GM21367 (cell line): ENCODE measurements around the gene CIROP.

Source experiments
- ATAC-seq: cut with Tn5 transposase; IDR thresholded peaks from one replicate; pipeline ENCODE4 v1.9.1; 2021; ENCODE audit not compliant: unreplicated experiment

Gene CIROP

DNA sequence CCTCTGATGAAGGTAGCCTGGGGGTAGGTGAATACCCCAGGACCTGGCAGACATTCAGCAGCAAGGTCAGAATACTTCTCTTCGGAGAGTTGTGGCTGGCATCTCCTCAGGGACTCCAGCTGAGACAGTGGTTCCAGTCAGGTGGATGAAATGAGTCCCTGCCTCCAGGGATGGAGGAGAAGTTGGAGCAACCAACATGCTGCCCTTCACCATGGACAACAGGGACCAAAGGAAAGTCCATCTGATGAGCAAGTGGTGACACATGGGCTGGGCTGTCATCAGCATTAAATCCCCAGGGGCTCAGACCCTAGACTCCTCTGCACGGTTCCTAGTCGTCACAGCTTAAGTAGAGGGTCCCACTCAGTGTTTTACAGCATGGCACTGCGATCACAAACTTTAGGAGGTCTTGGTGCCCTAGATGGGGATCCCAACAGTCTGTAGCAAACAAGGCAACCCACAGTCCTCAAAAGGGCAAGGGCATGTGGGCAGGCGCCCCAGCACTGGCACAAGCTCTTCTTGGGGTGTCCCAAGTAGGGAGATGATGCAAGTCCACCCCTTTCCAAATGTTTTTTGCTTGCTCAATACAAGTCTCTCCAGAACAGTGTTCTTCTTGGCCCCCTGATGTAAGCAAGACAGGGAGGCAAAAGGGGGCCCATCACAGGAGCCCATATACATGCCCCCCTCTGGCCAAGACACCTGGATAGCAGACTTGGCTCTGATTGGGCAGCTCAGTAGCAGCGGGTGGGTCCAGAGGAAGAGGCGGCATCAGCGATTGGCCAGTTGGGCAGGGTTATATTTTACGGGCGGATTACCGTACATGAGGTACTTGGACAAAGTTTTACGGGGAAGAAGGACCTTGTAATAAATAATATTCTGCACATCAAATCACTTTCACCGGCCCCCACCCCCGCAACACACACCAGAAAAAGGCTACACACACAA lies 36.7 kb downstream of the CIROP start:
- ATAC-seq: no peak

DNA sequence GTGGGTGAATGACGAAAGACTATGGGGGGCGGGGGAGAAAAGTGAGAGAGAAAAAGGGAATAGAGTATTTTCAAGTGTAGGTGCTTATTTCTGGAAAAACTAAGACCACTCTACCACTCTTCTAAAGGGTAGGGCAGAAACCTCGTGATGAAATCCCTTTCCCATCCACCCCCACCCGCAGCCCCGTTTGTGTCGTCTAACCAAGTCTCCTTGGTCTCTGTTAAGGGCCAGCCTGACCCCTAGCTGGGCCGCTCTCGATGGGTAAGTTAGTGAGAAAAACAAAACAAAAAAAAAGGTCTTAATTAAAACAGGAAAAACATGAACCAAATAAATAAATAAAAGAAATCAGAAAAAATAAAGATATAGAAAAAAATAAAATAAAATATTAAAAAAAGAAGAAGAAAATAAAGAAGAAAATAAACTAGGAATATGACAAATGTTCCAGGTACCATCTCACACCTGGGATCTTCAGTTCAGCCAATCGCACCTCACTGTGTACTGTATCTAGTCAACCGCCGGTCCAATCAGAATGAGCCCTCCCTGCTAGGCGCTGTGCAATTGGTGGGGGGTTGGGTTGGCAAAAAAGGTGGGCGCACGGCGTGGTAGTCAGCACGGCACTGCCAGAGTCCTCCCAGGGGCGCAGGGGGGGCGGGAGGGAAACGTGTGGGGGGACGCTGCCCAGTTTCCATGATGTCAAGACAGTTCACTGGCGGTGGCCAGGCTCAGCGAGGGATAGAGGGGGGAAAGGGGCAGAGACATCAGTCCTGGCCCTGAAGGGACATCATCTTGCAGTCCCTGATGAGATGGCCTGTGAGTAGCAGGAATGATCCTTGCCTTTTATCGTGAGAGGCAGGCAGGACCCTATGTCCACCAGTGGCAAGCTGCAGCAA lies 37.7 kb downstream of the CIROP start:
- no peak for ATAC-seq

DNA sequence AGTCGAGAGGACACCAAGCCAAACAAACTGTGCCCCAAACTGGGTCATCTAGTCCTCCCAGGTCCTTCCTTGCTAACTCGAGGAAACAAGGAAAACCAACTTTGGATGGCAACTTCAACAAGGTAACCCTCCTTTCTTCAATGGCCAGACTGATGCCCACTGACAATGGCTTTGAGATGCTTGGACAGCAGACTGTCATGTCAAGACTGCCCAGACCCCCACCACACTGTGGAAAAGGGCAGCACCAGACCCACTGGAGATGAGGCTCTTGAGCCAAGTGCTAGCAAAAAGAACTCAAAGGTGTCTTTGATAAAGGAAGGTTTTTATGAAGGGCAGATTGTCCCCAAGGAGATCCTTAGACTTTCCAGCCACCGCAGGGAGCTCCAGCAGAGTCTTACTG lies 38.4 kb downstream of the CIROP start:
- ATAC-seq: no peak

GRCh38 chr14:23063601-23064000 lies 41.2 kb downstream of the CIROP start:
- ATAC-seq: no peak

DNA sequence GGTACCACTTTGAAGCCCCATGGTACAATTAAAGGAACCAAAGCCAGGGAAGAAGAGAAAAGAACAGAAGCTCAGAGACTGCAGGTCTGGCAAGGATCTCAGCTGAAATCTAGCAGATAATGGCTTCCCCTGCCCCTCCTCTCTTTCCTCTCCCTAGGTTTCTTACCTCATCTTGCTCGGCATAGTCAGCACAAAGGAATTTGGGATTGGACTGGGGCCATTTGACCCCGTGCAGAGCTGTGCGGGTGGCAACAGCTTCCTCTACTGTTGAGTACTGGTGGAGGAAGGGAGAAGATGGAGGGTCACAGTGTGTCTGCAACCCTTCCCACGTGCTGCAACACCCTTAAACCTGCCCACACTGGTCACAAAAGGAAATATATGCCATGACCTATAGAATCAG lies 42.8 kb downstream of the CIROP start:
- ATAC-seq: no peak

DNA sequence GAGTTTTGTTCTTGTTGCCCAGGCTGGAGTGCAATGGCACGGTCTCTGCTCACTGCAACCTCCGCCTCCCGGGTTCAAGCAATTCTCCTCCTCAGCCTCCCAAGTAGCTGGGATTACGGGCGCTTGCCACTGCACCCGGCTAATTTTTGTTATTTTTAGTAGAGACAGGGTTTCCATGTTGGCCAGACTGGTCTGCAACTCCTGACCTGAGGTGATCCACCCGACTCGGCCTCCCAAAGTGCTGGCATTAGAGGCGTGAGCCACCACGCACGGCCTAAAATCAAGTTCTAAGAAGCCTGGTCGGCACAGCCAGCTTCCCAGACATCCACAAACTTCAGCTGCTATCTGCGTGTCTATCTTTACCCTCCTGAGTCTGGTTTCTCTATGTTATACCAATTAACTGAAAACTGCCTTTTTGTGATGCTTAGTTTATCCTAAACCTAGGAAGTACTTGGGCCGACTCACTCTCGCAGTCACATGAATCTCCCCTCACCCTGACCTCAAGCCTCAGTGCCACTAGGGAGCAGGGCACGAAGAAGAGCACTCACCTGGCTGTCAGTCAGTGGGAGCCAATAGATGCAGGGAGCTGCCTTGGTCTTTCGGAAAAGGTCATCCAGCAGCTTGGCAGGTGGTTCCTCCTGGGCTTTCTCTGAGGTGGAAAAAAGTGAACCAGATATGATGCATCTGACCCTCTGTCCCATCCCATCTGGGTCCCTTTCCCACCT lies 44.1 kb downstream of the CIROP start:
- ATAC-seq: no peak

DNA sequence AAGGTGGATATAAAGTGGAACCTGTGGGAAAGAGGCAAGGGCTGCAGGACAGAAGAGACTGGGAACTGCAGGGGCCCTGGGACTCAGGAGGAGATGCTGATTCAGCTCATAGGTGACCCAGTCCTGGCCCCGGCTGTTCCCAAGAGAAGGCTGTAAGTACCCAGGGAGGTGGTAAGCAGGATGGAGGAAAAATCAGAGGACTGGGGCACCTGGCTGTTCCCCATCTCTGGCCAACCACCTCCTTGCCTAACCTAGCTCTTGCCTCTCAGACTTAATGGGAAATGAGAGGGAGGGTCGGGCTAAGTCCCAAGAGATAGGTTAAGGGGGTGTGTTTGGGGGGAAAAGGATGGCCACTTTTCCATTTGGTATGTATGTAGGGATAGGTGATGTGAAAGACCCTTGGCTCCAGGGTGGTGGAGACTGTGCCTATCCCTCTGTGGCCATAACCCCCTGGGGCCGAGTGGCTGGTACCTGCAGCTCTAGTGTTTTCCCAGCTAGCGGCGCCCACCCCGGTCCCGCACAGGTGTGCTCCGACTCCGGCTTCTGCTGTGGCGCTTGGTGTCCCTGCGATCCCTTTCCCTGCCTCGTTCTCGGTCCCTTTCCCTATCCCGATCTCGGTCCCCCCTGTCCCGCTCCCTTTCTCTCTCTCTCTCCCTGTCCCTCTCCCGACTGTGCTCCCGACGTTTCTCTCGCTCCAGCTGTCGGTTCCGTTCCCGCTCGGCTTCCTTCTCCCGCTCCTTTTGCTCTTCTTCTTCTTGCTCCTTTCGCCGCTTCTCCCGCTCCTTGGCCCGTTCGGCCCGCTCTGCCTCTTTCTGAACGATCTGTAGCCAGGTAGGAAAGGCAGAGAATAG lies 45.9 kb downstream of the CIROP start:
- ATAC-seq: no peak

DNA sequence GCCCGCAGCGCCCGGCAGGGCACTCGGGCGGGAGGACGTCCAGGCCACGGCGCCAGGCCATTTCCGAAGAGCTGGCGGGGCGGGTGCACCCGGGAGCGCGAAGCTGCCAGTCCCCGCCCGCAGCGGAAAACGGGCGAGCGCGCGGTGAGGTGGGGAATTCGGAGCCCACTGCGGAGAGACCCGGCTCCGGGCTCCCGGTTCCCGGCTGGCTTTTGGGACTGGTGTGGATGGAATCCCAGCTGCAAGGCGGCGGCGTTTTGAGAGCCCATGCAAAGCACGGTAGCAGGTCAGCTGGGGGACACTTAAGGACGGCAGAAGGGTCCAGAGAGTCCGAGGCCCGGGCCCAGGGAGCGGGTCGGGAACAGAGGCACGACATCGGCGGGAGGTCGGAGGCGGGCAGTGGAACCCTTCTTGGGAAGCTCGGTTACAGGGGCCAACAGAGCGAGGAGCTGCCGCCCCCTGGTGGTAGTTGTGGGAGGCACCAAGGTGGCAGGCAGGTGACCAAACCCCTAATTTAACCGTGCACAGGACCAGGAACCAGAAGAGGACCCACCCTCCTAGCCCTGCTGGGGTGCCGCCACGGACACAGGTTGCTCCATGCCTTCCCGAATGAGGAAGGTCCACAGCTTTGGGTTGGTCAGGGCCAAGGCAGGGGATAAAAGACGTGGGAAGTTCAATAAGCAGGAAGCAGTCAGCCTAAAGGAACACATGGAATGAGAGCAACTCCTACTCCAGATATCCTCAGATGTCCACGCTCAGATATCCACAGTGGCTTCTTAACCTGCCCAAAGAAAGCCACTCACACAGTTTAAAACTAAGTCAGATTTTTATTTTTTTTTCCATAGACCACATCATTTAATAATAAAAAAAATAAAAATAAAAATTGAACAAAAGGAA lies 46.8 kb downstream of the CIROP start:
- peak; percentile 62 for ATAC-seq

DNA sequence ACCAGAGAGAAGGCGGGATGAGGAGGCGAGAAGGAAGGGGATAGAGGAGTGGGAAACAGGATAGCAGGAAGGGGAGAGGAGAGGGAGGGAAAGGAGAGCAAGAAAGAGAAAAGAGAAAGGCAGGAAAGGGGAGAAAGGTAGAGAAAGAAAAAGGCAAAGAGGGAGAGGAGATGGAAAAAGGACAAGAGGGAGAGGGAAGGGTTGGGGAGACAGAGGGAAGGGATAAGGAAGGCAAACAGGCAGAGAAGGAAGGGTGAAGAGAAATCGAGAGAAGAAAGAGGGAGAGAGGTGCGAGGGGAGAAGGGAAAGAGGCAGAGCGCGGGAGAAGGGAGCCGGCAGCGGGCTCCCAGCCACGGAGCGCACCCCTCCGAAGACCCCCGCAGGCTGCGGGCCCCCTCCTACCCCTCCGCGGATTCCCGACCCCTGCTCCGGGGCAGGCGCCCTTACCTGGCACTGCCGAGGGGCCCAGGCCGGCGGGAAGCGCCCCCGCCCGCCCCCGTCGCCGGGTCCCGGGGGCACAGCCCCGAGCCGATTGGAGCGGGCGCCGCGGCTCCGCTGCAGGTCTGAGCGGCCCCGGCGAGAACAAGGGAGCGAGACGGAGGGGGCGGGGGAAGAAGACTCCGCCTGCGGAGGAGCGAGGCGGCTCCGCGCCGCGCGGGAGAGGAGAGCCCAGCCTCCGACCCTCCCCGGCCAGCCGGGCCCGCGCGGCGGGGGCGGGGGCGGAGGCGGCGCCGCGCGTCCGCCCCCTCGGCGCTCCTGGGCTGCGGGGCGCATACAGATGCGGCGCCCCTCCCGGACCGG lies 47.6 kb downstream of the CIROP start, which contains the start of gene CDH24:
Gene CDH24 (minus strand): TSS at position 565 of the 801 bp plus-strand sequence. CDS start 1,787 bp downstream, outside the sequence.
- ATAC-seq: peak; percentile 47

GRCh38 chr14:23056145-23056955 lies 48.4 kb downstream of the CIROP start:
- ATAC-seq: peak; percentile 42

DNA sequence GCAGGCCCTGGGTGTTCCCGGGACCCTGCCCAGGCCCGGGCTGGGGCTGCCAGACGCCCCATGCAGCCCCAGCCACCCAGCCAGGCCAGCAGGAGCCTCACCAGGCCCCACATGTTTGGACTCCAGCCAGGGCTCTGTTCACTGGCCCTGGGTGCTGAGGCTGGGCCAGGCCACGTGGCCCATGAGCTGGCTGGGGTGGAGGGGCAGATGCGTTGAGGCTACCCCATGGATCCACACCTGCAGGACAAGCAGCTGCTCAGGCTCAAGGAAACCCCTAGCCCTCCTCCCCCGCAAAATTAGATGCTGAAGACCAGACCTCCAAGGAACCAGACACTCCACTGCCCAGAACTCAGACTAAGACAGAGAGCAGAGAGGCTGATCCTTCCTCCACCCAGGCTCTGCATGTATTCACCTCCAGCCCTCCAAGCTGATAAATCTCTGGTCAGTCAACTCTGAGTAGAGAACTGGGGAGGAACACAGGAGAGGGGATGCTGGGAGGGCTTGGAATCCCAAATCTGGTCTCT lies 49.1 kb downstream of the CIROP start:
- no peak for ATAC-seq

- no peak for ATAC-seq
These were observed 49.6 kb downstream of the CIROP start for GRCh38 chr14:23055147-23055550.

DNA sequence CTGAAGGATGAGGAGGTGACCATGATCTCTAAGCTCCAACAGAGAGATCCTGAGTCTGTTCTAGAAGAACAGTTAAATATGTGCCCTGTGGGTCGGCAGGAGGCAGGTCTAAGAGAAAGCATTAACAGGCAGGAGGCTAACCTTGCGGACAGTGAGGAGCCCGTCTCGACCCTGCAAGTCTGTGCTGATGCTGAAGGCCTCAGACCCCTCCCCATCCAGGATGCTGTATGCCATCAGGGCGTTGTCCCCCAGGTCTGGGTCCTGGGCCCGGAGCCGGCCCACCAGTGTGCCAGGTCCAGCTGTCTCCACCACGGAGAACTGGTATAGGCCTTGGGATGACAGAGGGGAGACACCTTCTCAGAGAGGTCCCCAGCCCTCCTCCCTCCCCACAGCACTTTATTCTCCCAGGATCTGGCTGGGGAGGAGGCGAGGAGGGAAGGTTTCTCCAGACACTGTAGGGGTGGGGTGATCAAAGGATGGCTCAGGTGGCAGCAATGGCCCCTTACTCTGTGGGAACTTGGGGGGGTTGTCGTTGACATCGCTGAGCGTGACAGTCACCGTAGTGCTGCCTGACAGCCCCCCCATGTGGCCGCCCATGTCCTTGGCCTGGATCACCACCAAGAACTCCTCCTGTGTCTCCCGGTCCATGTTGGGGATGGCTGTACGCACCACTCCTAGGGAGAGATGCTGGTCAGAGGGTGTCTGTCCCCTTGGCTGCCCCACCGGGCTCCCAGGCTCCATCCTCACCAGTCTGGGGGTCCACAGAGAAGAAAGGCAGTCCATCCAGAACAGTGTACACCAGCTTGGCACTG lies 50.6 kb downstream of the CIROP start:
- no peak for ATAC-seq

DNA sequence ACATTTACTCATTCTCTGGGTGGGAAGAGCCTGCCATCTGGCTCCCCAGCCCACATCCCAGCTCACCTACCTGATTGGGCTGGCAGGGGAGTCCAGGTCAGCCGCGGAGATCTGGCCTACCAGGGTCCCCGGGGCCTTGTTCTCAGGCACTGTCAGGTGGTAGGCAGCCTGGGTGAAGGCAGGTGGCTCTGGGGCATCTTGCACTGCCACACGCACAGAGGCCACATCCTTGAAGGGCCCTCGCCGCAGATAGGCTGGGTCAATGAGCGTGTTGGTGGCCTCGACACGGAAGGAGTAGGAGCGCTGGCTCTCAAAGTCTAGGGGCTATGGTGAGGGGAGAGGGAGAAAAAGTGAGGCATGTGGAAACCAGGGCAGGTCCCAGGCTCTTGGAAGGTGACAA lies 51.4 kb downstream of the CIROP start:
- ATAC-seq: no peak

GRCh38 chr14:23052671-23053070 lies 52.1 kb downstream of the CIROP start:
- no peak for ATAC-seq

GRCh38 chr14:23052182-23052623 lies 52.6 kb downstream of the CIROP start:
- ATAC-seq: no peak
